ENCODE measurements around the gene PALLD.

- TF ChIP-seq TEAD4 (IDR thresholded peaks at IDR 0.05; ENCODE audit: low read depth, low read length) (no peak), POLR2AphosphoS5 (IDR thresholded peaks at IDR 0.05; ENCODE audit: low read depth, low read length) (no peak), POU5F1 (IDR thresholded peaks at IDR 0.05; ENCODE audit: low read depth, low read length) (no peak), POLR2A (IDR thresholded peaks at IDR 0.05; ENCODE audit: control extremely low read depth in 1 of 2, low read depth in 2 of 2, low read length in 2 of 2) (no peak), ATF2 (IDR thresholded peaks at IDR 0.05; ENCODE audit: low read length) (no peak), KDM5A (IDR thresholded peaks at IDR 0.05; ENCODE audit: low read length) (no peak), EP300 (IDR thresholded peaks at IDR 0.05; ENCODE audit: borderline replicate concordance in 1 of 2, low read depth in 2 of 2, low read length in 2 of 2) (no peak), TCF12 (IDR thresholded peaks at IDR 0.05; ENCODE audit: low read depth, low read length) (no peak), CTCF (IDR thresholded peaks at IDR 0.05; ENCODE audit: control extremely low read depth in 1 of 3, insufficient read depth in 1 of 3, low read depth in 1 of 3, low read length in 3 of 3) (no peak), MAX (IDR thresholded peaks at IDR 0.05) (no peak), JUN (IDR thresholded peaks at IDR 0.05; ENCODE audit: low read depth, low read length) (no peak), SIN3A (conservative IDR thresholded peaks at IDR 0.05 in 1 of 2, IDR thresholded peaks at IDR 0.05 in 1 of 2; ENCODE audit: low read depth in 1 of 2, low read length in 2 of 2) (no peak), RXRA (IDR thresholded peaks at IDR 0.05; ENCODE audit: insufficient read depth, low read depth, low read length) (no peak), EZH2 (IDR thresholded peaks at IDR 0.05; ENCODE audit: low read depth, low read length, severe bottlenecking) (no peak)
Measured at GRCh38 chr4:168472920-168473319, 23.9 kb upstream of the PALLD start.

All from H1 (cell line).